H1 (cell line): ENCODE data around the gene LSM10. TPM values are rescaled to one million over a fixed set of nuclear protein-coding genes. Genes with fewer than 3 reads are reported as not detected.

ENCODE experiments used
- CTCF ChIA-PET: fragments of 300-600 bp; sonication (Branson Sonifier 250); formaldehyde crosslinking; loops from one replicate; lab custom pipeline; 2021; ENCODE audit not compliant: partially characterized antibody; lab: Charles Lee
- POLR2A ChIA-PET: fragments of 300-600 bp; sonication (Branson Sonifier 250); formaldehyde crosslinking; loops from one replicate; lab custom pipeline; 2021; ENCODE audit warnings: inconsistent platforms; ENCODE audit not compliant: partially characterized antibody; lab: Charles Lee
- DNase-seq, 2 experiments: peaks; one replicate each; pipeline versions ENCODE4 v3.0.0 to v3.0.0-alpha.2; 2010 to 2022; ENCODE audit warnings: low spot score in 2 of 2, low read depth in 1 of 2, mixed read lengths in 1 of 2
- FAIRE-seq: peaks from 2 replicates; lab custom pipeline; 2011; peaks lifted over from hg19 to GRCh38; lab: Jason Lieb, UNC
- H2AFZ ChIP-seq: 2 replicates; pipeline ENCODE4 v1.8.1; 2012; ENCODE audit warnings: low read length, inconsistent platforms
- H2AK5ac ChIP-seq: 2 replicates; pipeline ENCODE4 v1.6.1; 2013; ENCODE audit warnings: low read depth, low read length
- H2BK120ac ChIP-seq: replicated peaks from 2 replicates; pipeline ENCODE3; 2013; ENCODE audit warnings: low read depth, low read length, inconsistent platforms
- H2BK12ac ChIP-seq: 2 replicates; pipeline ENCODE4 v1.6.1; 2013; ENCODE audit warnings: low read depth, low read length
- H2BK15ac ChIP-seq: 2 replicates; pipeline ENCODE4 v1.6.1; 2013; ENCODE audit warnings: low read length
- H2BK20ac ChIP-seq: 2 replicates; pipeline ENCODE4 v1.6.1; 2013; ENCODE audit warnings: low read length
- H2BK5ac ChIP-seq: 2 replicates; pipeline ENCODE4 v1.6.1; 2013; ENCODE audit warnings: low read depth, low read length
- H3K14ac ChIP-seq: 2 replicates; pipeline ENCODE4 v1.6.1; 2013; ENCODE audit warnings: inconsistent platforms; ENCODE audit not compliant: insufficient read length
- H3K18ac ChIP-seq: 2 replicates; pipeline ENCODE4 v1.6.1; 2013; ENCODE audit warnings: low read length; ENCODE audit errors: extremely low read depth
- H3K23ac ChIP-seq: 2 replicates; pipeline ENCODE4 v1.6.1; 2013; ENCODE audit warnings: inconsistent platforms; ENCODE audit not compliant: insufficient read length
- H3K23me2 ChIP-seq: 2 replicates; pipeline ENCODE4 v1.6.1; 2013; ENCODE audit warnings: low read depth, low read length
- H3K27ac ChIP-seq: 2 replicates; pipeline ENCODE4 v1.6.1; 2011; ENCODE audit warnings: low read depth, low read length, inconsistent platforms
- H3K27me3 ChIP-seq, 4 experiments: replicated peaks in 1 of 4; 1 replicate in 1 of 4; 2 replicates in 3 of 4; pipeline versions ENCODE4 v1.6.1 to v1.8.1; 2011 to 2013; ENCODE audit warnings: low read length in 3 of 4, mild to moderate bottlenecking in 3 of 4, inconsistent platforms in 2 of 4, mixed read lengths in 2 of 4, moderate library complexity in 1 of 4; ENCODE audit not compliant: control insufficient read depth in 3 of 4, insufficient read depth in 3 of 4; ENCODE audit errors: extremely low read depth in 1 of 4
- H3K36me3 ChIP-seq, 4 experiments: 2 replicates each; pipeline versions ENCODE4 v1.6.1 to v1.8.1; 2011 to 2013; ENCODE audit warnings: mild to moderate bottlenecking in 4 of 4, low read length in 3 of 4, moderate library complexity in 2 of 4, control low read depth in 1 of 4, inconsistent platforms in 1 of 4; ENCODE audit not compliant: insufficient read depth in 4 of 4, control insufficient read depth in 2 of 4
- H3K4ac ChIP-seq: replicated peaks from 2 replicates; pipeline ENCODE3; 2013; ENCODE audit warnings: low read length, low read depth, mixed read lengths, inconsistent platforms; ENCODE audit not compliant: insufficient read length
- H3K4me1 ChIP-seq, 4 experiments: replicated peaks in 1 of 4; 1 replicate in 1 of 4; 2 replicates in 3 of 4; pipeline versions ENCODE4 v1.6.1 to v1.8.1; 2011 to 2013; ENCODE audit warnings: low read length in 3 of 4, inconsistent platforms in 2 of 4, mixed read lengths in 1 of 4; ENCODE audit not compliant: insufficient read depth in 4 of 4, control insufficient read depth in 3 of 4
- H3K4me2 ChIP-seq, 2 experiments: 2 replicates each; pipeline versions ENCODE4 v1.6.1 to v1.8.1; 2011 to 2013; ENCODE audit warnings: low read depth in 2 of 2, low read length in 2 of 2, control low read depth in 1 of 2, inconsistent platforms in 1 of 2, mild to moderate bottlenecking in 1 of 2; ENCODE audit not compliant: insufficient read depth in 1 of 2
- H3K4me3 ChIP-seq, 4 experiments: fragments of 200-600, 300-600 bp in 1 of 4; sonication (generic), shearing (Covaris generic), sonication (Bioruptor Twin) in 1 of 4; 2 replicates each; pipeline versions ENCODE4 v1.5.1 to v1.8.1; 2011 to 2016; ENCODE audit warnings: low read length in 4 of 4, low read depth in 3 of 4, control low read depth in 2 of 4, inconsistent platforms in 2 of 4, mild to moderate bottlenecking in 2 of 4, mixed read lengths in 1 of 4, moderate library complexity in 1 of 4; ENCODE audit not compliant: insufficient read depth in 2 of 4; ENCODE audit errors: extremely low read depth in 1 of 4
- H3K56ac ChIP-seq: replicated peaks from 2 replicates; pipeline ENCODE3; 2013; ENCODE audit warnings: low read depth, mild to moderate bottlenecking, mixed read lengths, low read length, inconsistent platforms; ENCODE audit not compliant: insufficient read length
- H3K79me1 ChIP-seq: 2 replicates; pipeline ENCODE4 v1.6.1; 2013; ENCODE audit warnings: low read depth, low read length, control low read depth
- H3K79me2 ChIP-seq, 2 experiments: 2 replicates each; pipeline versions ENCODE4 v1.6.1 to v1.8.1; 2012 to 2013; ENCODE audit warnings: low read length in 2 of 2, mild to moderate bottlenecking in 2 of 2, inconsistent platforms in 1 of 2; ENCODE audit not compliant: insufficient read depth in 2 of 2, control insufficient read depth in 1 of 2
- H3K9ac ChIP-seq, 4 experiments: replicated peaks in 1 of 4; 1 replicate in 1 of 4; 2 replicates in 3 of 4; pipeline versions ENCODE4 v1.6.1 to v1.8.1; 2011 to 2013; ENCODE audit warnings: low read depth in 3 of 4, low read length in 3 of 4, control low read depth in 2 of 4, mild to moderate bottlenecking in 2 of 4, moderate library complexity in 2 of 4, inconsistent platforms in 1 of 4; ENCODE audit errors: extremely low read depth in 1 of 4
- H3K9me3 ChIP-seq, 2 experiments: 2 replicates each; pipeline versions ENCODE4 v1.6.1 to v1.8.1; 2012 to 2013; ENCODE audit warnings: mild to moderate bottlenecking in 2 of 2, moderate library complexity in 2 of 2, control low read depth in 1 of 2, inconsistent platforms in 1 of 2, low read depth in 1 of 2, low read length in 1 of 2, mixed read lengths in 1 of 2; ENCODE audit not compliant: insufficient read depth in 2 of 2
- H4K20me1 ChIP-seq, 2 experiments: replicated peaks in 1 of 2; 2 replicates each; pipeline versions ENCODE3 to v1.8.1; 2011 to 2013; ENCODE audit warnings: inconsistent platforms in 2 of 2, low read length in 2 of 2, mild to moderate bottlenecking in 1 of 2; ENCODE audit not compliant: insufficient read depth in 2 of 2, control insufficient read depth in 1 of 2
- H4K5ac ChIP-seq: 2 replicates; pipeline ENCODE4 v1.6.1; 2013; ENCODE audit warnings: low read length, low read depth, mixed read lengths, inconsistent platforms; ENCODE audit not compliant: insufficient read length
- H4K8ac ChIP-seq: 2 replicates; pipeline ENCODE4 v1.8.0; 2013; ENCODE audit warnings: mild to moderate bottlenecking, moderate library complexity, low read length, inconsistent platforms; ENCODE audit not compliant: insufficient read depth; ENCODE audit errors: extremely low read depth
- H4K91ac ChIP-seq: replicated peaks from 2 replicates; pipeline ENCODE3; 2013; ENCODE audit warnings: low read length, mixed read lengths, inconsistent platforms; ENCODE audit not compliant: insufficient read length
- ATF3 ChIP-seq: IDR thresholded peaks from 2 replicates; pipeline ENCODE4 v1.6.1; 2011; ENCODE audit warnings: low read depth, mild to moderate bottlenecking, low read length; ENCODE audit not compliant: insufficient read depth
- EGR1 ChIP-seq: IDR thresholded peaks from 2 replicates; pipeline ENCODE4 v1.6.1; 2011; ENCODE audit warnings: low read depth, low read length, borderline replicate concordance
- MAX ChIP-seq: IDR thresholded peaks from 2 replicates; pipeline ENCODE4 v1.6.1; 2012; ENCODE audit warnings: inconsistent platforms
- SUZ12 ChIP-seq: fragments of 200-600 bp; sonication (generic); IDR thresholded peaks from 2 replicates; pipeline ENCODE4 v1.6.1; 2012; ENCODE audit warnings: mild to moderate bottlenecking, inconsistent platforms, low read length, moderate library complexity, mixed read lengths
- TBP ChIP-seq: IDR thresholded peaks from 2 replicates; pipeline ENCODE4 v1.6.1; 2011; ENCODE audit warnings: low read depth, low read length, improper control_type of control experiment
- TCF12 ChIP-seq: IDR thresholded peaks from 2 replicates; pipeline ENCODE4 v1.6.1; 2011; ENCODE audit warnings: low read depth, mild to moderate bottlenecking, low read length
- YY1 ChIP-seq: IDR thresholded peaks from 2 replicates; pipeline ENCODE4 v1.6.1; 2011; ENCODE audit warnings: low read depth, mild to moderate bottlenecking, low read length
- WGBS, 2 experiments: shearing (Covaris generic) in 1 of 2; methylation state at CpG; one replicate each; pipeline versions ENCODE4 v1.1.6 to v1.1.7; 2013 to 2015; ENCODE audit warnings: low lambda C conversion rate in 2 of 2, mixed read lengths in 2 of 2, inconsistent platforms in 1 of 2, low coverage in 1 of 2, missing lambda C conversion rate in 1 of 2; ENCODE audit not compliant: insufficient replicate concordance in 2 of 2, insufficient coverage in 1 of 2, insufficient read length in 1 of 2; ENCODE audit errors: extremely low coverage in 1 of 2, missing lambda C conversion rate in 1 of 2; 5-methylcytosine and 5-hydroxymethylcytosine counted together
- polyA plus RNA-seq, 7 experiments: library from polyadenylated mRNA; depleted of rRNA in 3 of 7; stranded (reverse) in 5 of 7; unstranded in 2 of 7; fragments of >200 nt in 5 of 7; fragments of 200-250 nt in 2 of 7; gene quantifications; 1 replicate in 5 of 7; 2 replicates in 1 of 7; 4 replicates in 1 of 7; pipeline versions ENCODE4 v1.2.1 to v1.2.3, GENCODE V29; 2011 to 2013; ENCODE audit warnings: missing spikeins in 2 of 7, mixed read lengths in 2 of 7
- total RNA-seq: library from RNA; stranded (reverse); fragmentation: NEBNext Ultra II Directional; extraction: Animal tissue kit (Norgen Biotek cat#: 25700); gene quantifications from 2 replicates; pipeline ENCODE4 v1.2.1, GENCODE V29; 2021

LSM10 gene
- total and polyA plus RNA-seq, 2 of the 8 experiments (the other 6 are each of a cell fraction or from before 2014, with no cell fraction given) = 59.5 to 140 TPM

GRCh38 chr1:36352910-36353878 is 44.5 kb downstream of the LSM10 start:
- no peak for TF ChIP-seq TBP
- no peak for TF ChIP-seq YY1
- no peak for TF ChIP-seq ATF3
- TF ChIP-seq MAX = no peak
- no peak for TF ChIP-seq SUZ12
- TF ChIP-seq EGR1 = no peak
- TF ChIP-seq TCF12 = no peak
- WGBS, 2 experiments = 94% methylated on average over 15 of the region's 15 CpGs; no CpG with 5 or more reads in 1 of the 2 experiments
- Histone ChIP-seq H2BK12ac (no peak overlapping the region), H3K79me2 (no peaks in the 10 kb centered on the region), H3K9me3 (no peaks in the 10 kb centered on the region), H3K23ac (no peak overlapping the region), H4K91ac (no peak overlapping the region), H3K23me2 (no peaks in the 10 kb centered on the region), H3K14ac (no peak overlapping the region), H3K18ac (no peak overlapping the region), H2BK15ac (no peak overlapping the region), H3K79me1 (no peaks in the 10 kb centered on the region; the same call in 1 of the 2 replicates), H3K9ac (no peak overlapping the region), H4K8ac (no peak overlapping the region), H2BK5ac (no peak overlapping the region; the same call in 1 of the 2 replicates), H2BK120ac (no peak overlapping the region), H3K27ac (no peak overlapping the region), H4K5ac (no peak overlapping the region), H2AFZ (no peak overlapping the region), H2AK5ac (no peak overlapping the region), H4K20me1 (peaks cover 0 to 5% of the 10 kb centered on the region in 2 experiments), H3K4me1 (peaks cover 0 to 6% (median 0%) of the 10 kb centered on the region in 4 experiments; a peak in 1 of 7 replicates), H3K4ac (no peak overlapping the region), H3K56ac (no peak overlapping the region), H2BK20ac (no peak overlapping the region), H3K36me3 (peaks cover 4 to 30% (median 15%) of the 10 kb centered on the region in 4 experiments; a peak in 7 of 8 replicates), H3K27me3 (no peaks in the 10 kb centered on the region), H3K4me3 (no peak overlapping the region), H3K4me2 (no peak overlapping the region)
- FAIRE-seq (no peak), DNase-seq (no peak)
- ChIA-PET CTCF (interaction anchor here (0.7 to 13.3 kb wide), 9 partner anchors 7 to 216 kb away, joined by 3 to 150 read pairs (median 4); no protein-coding TSS in a partner anchor), POLR2A (interaction anchor here (1.3 to 4.4 kb wide), 5 partner anchors 11 to 88 kb away, joined by 3 to 19 read pairs (median 5); no protein-coding TSS in a partner anchor)
